AG20443 (cell line): Measurements from ENCODE around the gene PLEKHH1.
A peak's percentile ranks its signal among the peaks of the same experiment; 100 is the strongest.

Source experiments
- DNase-seq: peaks from one replicate; pipeline ENCODE4 v3.0.0; 2012; ENCODE audit warnings: low spot score, mixed read lengths

PLEKHH1 gene

GRCh38 chr14:67510836-67511235, 22.3 kb upstream of the PLEKHH1 start:
- no peak for DNase-seq

GRCh38 chr14:67512463-67513310, 20.4 kb upstream of the PLEKHH1 start:
- no peak for DNase-seq

- DNase-seq, result no peak
Observed at GRCh38 chr14:67513631-67514108, 19.4 kb upstream of the PLEKHH1 start.

GRCh38 chr14:67514203-67514607, 18.9 kb upstream of the PLEKHH1 start:
- DNase-seq, result peak; percentile 40

GRCh38 chr14:67514650-67515385, 18.3 kb upstream of the PLEKHH1 start:
- DNase-seq, result peak; percentile 79

GRCh38 chr14:67515386-67516079, 17.6 kb upstream of the PLEKHH1 start:
- peak; percentile 59 for DNase-seq

- DNase-seq, result no peak
Observed at GRCh38 chr14:67516676-67517075, 16.4 kb upstream of the PLEKHH1 start.

- DNase-seq, result peak; percentile 69
Observed at GRCh38 chr14:67517083-67517482, 16.0 kb upstream of the PLEKHH1 start.

- DNase-seq, result no peak
Observed at GRCh38 chr14:67519406-67519805, 13.7 kb upstream of the PLEKHH1 start.

- DNase-seq, result no peak
Observed at GRCh38 chr14:67520482-67520881, 12.6 kb upstream of the PLEKHH1 start.

GRCh38 chr14:67522270-67522669, 10.8 kb upstream of the PLEKHH1 start:
- DNase-seq, result no peak

GRCh38 chr14:67523764-67524633, 9.1 kb upstream of the PLEKHH1 start:
- no peak for DNase-seq

- DNase-seq, result no peak
Observed at GRCh38 chr14:67524634-67524963, 8.5 kb upstream of the PLEKHH1 start.

GRCh38 chr14:67525389-67525788, 7.7 kb upstream of the PLEKHH1 start:
- no peak for DNase-seq

- no peak for DNase-seq
Observed at GRCh38 chr14:67526181-67526580, 6.9 kb upstream of the PLEKHH1 start.

- DNase-seq, result peak; percentile 67
Observed at GRCh38 chr14:67526676-67527459, 6.2 kb upstream of the PLEKHH1 start.

GRCh38 chr14:67527756-67528155, 5.3 kb upstream of the PLEKHH1 start:
- DNase-seq, result no peak

- DNase-seq, result no peak
Observed at GRCh38 chr14:67528276-67528675, 4.8 kb upstream of the PLEKHH1 start.

GRCh38 chr14:67529947-67530935, 2.8 kb upstream of the PLEKHH1 start:
- no peak for DNase-seq

GRCh38 chr14:67532606-67532997, 488 bp upstream of the PLEKHH1 start:
- DNase-seq, result no peak
